ENCODE measurements around the gene ABCC4. TPM values are rescaled to one million over a fixed set of nuclear protein-coding genes. Genes with fewer than 3 reads are reported as not detected.

ABCC4 gene
- total and polyA plus RNA-seq, 8 donors: 0.80 to 8.7 (median 4.1) TPM

DNA sequence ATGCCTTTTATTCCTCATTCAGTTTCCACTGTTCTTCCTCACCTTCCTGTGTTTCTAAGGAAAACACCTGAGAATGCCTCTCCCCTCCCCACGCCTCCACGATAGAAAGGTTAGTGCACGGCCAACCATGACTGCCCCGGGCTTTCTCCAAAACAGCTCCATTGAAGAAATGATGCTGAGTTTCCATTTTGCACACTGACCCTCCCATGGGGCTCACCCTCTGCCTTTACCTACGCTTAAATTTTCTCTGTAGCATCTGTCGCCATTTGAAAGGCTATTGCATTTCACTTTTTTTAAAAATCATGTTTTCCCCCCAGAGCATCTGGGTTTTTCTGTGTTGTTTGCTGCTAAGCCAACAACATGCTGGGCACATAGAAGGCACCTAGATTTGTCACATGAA lies 48.2 kb downstream of the ABCC4 start:
- Histone ChIP-seq H3K27me3 (no peaks in the 10 kb centered on the region), H3K36me3 (no peaks in the 10 kb centered on the region), H3K27ac (no peak overlapping the region), H3K9me3 (no peaks in the 10 kb centered on the region), H3K4me1 (no peaks in the 10 kb centered on the region), H3K4me3 (no peak overlapping the region)
- FAIRE-seq (no peak), DNase-seq (no peak), ATAC-seq (no peak)
- WGBS, 2 donors: 95 to 96% methylated on average over 6 of the region's 6 CpGs
- intact Hi-C loops (cut with DNase I): no loop called here
- TF ChIP-seq, protein P1, sequence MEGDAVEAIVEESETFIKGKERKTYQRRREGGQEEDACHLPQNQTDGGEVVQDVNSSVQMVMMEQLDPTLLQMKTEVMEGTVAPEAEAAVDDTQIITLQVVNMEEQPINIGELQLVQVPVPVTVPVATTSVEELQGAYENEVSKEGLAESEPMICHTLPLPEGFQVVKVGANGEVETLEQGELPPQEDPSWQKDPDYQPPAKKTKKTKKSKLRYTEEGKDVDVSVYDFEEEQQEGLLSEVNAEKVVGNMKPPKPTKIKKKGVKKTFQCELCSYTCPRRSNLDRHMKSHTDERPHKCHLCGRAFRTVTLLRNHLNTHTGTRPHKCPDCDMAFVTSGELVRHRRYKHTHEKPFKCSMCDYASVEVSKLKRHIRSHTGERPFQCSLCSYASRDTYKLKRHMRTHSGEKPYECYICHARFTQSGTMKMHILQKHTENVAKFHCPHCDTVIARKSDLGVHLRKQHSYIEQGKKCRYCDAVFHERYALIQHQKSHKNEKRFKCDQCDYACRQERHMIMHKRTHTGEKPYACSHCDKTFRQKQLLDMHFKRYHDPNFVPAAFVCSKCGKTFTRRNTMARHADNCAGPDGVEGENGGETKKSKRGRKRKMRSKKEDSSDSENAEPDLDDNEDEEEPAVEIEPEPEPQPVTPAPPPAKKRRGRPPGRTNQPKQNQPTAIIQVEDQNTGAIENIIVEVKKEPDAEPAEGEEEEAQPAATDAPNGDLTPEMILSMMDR (IDR thresholded peaks at IDR 0.05): no peak

DNA sequence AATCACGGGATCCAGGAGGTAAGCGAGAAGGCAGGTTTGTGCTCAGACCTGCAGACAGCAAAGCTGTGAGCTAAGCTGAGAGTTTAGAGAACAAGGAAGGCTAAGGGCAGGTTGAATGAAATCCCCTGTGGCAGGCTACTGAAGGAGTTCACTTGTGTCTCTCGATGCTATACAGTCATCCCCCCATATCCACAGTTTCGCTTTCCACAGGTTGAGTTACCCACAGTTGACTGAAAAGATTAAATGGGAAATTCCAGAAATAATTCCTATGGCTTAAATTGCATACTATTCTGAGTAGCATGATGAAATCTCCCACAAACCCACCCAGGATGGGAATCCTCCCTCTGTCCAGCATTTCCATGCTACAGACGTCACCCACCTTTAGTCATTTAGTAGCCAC lies 49.6 kb downstream of the ABCC4 start:
- intact Hi-C loops (cut with DNase I): no loop called here
- no peak for ATAC-seq
- H3K27me3 ChIP-seq: no peaks in the 10 kb centered on the region
- no peaks in the 10 kb centered on the region for H3K9me3 ChIP-seq
- DNase-seq: no peak
- no peaks in the 10 kb centered on the region for H3K36me3 ChIP-seq
- TF ChIP-seq, protein P1 (IDR thresholded peaks at IDR 0.05): no peak
- no peak overlapping the region for H3K27ac ChIP-seq
- WGBS, 2 donors: 89 to 94% methylated on average over 5 of the region's 5 CpGs
- no peak for FAIRE-seq
- H3K4me1 ChIP-seq: peaks cover 0 to 1% (median under 1%) of the 10 kb centered on the region in 3 donors
- no peak overlapping the region for H3K4me3 ChIP-seq

DNA sequence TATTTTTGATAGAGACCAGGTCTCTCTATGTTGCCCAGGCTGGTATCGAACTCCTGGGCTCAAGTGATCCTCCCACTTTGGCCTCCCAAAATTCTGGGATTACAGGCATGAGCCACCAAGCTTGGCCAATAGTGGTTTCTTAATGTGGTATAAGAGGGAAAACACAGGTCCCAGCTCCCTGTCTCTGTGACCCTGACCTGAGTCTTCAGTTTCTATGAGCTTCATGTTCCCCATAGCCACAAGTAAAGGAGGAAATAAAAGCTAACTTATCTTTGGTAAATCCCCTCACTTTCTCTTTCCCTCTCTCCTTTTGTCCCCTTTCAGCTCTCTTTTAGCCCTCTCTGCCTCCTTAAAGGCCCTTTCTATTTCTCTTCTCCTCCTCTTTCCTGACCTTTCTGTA lies 50.3 kb downstream of the ABCC4 start:
- H3K4me1 ChIP-seq: peaks cover 0 to 7% (median 5%) of the 10 kb centered on the region in 3 donors
- FAIRE-seq (no peak), DNase-seq (no peak), ATAC-seq (no peak)
- WGBS, 2 donors: 100% methylated on average over 1 of the region's 1 CpG
- TF ChIP-seq, protein P1 (IDR thresholded peaks at IDR 0.05): no peak
- H3K9me3 ChIP-seq: no peaks in the 10 kb centered on the region
- H3K27ac ChIP-seq: no peak overlapping the region
- intact Hi-C loops (cut with DNase I): no loop called here
- H3K36me3 ChIP-seq: no peaks in the 10 kb centered on the region
- no peaks in the 10 kb centered on the region for H3K27me3 ChIP-seq
- no peak overlapping the region for H3K4me3 ChIP-seq

DNA sequence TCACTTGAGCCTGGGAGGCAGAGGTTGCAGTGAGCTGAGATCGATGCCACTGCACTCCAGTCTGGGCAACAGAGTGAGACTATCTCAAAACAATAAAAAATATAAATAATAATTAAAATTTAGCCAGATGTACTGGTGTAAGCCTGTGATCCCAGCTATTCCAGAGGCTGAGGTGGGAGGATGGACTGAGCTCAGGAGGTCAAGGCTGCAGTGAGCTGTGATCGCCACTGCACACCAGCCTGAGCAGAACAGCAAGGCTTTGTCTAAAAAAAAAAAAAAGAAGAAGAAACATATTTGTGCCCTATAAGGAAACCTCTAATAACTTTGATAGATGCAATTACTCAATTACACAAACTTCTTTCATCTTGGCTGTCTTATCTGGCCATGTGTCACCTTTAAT lies 52.3 kb downstream of the ABCC4 start:
- Histone ChIP-seq H3K27me3 (no peaks in the 10 kb centered on the region), H3K4me1 (peaks cover 0 to 7% (median 5%) of the 10 kb centered on the region in 3 donors), H3K36me3 (no peaks in the 10 kb centered on the region), H3K4me3 (no peak overlapping the region), H3K27ac (no peak overlapping the region), H3K9me3 (no peaks in the 10 kb centered on the region)
- intact Hi-C loops (cut with DNase I): no loop called here
- no peak for DNase-seq
- 92 to 93% methylated on average over 2 of the region's 2 CpGs for WGBS, 2 donors
- no peak for ATAC-seq
- TF ChIP-seq, protein P1 (IDR thresholded peaks at IDR 0.05): no peak
- no peak for FAIRE-seq

DNA sequence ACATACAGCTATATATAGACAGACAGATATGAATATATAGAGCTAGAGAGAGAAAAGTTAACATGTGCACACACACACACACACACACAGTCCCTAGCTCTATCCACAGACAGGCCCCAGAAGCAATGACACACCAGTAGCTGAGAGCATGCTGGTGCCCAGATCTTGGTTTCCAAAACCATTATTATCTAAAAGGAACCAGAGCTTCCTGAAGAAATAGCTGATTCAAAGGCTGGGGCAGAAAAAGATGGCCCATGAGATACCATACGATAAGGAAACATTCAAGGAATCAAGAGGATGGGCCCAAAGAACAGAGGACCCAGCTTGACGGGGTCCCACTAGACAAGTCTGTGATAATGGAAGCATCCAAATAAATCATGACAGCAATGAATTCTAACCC lies 53.4 kb downstream of the ABCC4 start:
- Histone ChIP-seq H3K4me1 (peaks cover 0 to 7% (median 5%) of the 10 kb centered on the region in 3 donors), H3K27ac (no peak overlapping the region), H3K9me3 (no peaks in the 10 kb centered on the region), H3K27me3 (no peaks in the 10 kb centered on the region), H3K4me3 (no peak overlapping the region), H3K36me3 (no peaks in the 10 kb centered on the region)
- FAIRE-seq (no peak), ATAC-seq (no peak), DNase-seq (no peak)
- intact Hi-C loops (cut with DNase I): no loop called here
- TF ChIP-seq, protein P1 (IDR thresholded peaks at IDR 0.05): no peak
- 89 to 90% methylated on average over 2 of the region's 2 CpGs for WGBS, 2 donors
